AG08395 (cell line): ENCODE data around the gene GRAMD1C.
"Not testable (repeated sequence)": the region's sequence is repeated elsewhere in the genome, so short reads cannot be mapped to it uniquely, and the experiment has no call there.

Source experiments
- DNase-seq: peaks from one replicate; pipeline ENCODE4 v3.0.0; 2012; ENCODE audit warnings: mixed read lengths, low spot score

Gene GRAMD1C

GRCh38 chr3:113838631-113839209 is at the start of gene GRAMD1C:
TSS of gene GRAMD1C (plus strand) at chr3:113838788. CDS start at chr3:113838910, 122 bp downstream.
- peak; percentile 85 for DNase-seq

- no peak for DNase-seq
Observed at GRCh38 chr3:113791381-113791780, 47.2 kb upstream of the GRAMD1C start.

- DNase-seq: no peak
Observed at GRCh38 chr3:113794526-113794925, 44.1 kb upstream of the GRAMD1C start.

GRCh38 chr3:113795693-113796092 is 42.9 kb upstream of the GRAMD1C start:
- DNase-seq: no peak

- DNase-seq: no peak
Observed at GRCh38 chr3:113802795-113803455, 35.7 kb upstream of the GRAMD1C start.

- no peak for DNase-seq
Observed at GRCh38 chr3:113804661-113805060, 33.9 kb upstream of the GRAMD1C start.

- DNase-seq: no peak
Observed at GRCh38 chr3:113805249-113805648, 33.3 kb upstream of the GRAMD1C start.

- DNase-seq: no peak
Observed at GRCh38 chr3:113812854-113813253, 25.7 kb upstream of the GRAMD1C start.

GRCh38 chr3:113819866-113820265 is 18.7 kb upstream of the GRAMD1C start:
- no peak for DNase-seq

GRCh38 chr3:113825090-113825489 is 13.5 kb upstream of the GRAMD1C start:
- DNase-seq: peak; percentile 12

GRCh38 chr3:113828600-113828999 is 10.0 kb upstream of the GRAMD1C start:
- DNase-seq: no peak

- no peak for DNase-seq
Observed at GRCh38 chr3:113829576-113830354, 8.8 kb upstream of the GRAMD1C start.

- no peak for DNase-seq
Observed at GRCh38 chr3:113831103-113831355, 7.6 kb upstream of the GRAMD1C start.

- no peak for DNase-seq
Observed at GRCh38 chr3:113832477-113833164, 6.0 kb upstream of the GRAMD1C start.

- DNase-seq: no peak
Observed at GRCh38 chr3:113834983-113835382, 3.6 kb upstream of the GRAMD1C start.

- DNase-seq: no peak
Observed at GRCh38 chr3:113839551-113839950, 963 bp downstream of the GRAMD1C start.

- DNase-seq: peak; percentile 60
Observed at GRCh38 chr3:113844622-113845222, 6.1 kb downstream of the GRAMD1C start.

GRCh38 chr3:113847247-113847646 is 8.7 kb downstream of the GRAMD1C start:
- DNase-seq: no peak

GRCh38 chr3:113847664-113848461 is 9.3 kb downstream of the GRAMD1C start:
- DNase-seq: no peak

GRCh38 chr3:113849071-113849470 is 10.5 kb downstream of the GRAMD1C start:
- not testable (repeated sequence) for DNase-seq

- not testable (repeated sequence) for DNase-seq
Observed at GRCh38 chr3:113849841-113850240, 11.3 kb downstream of the GRAMD1C start.

- DNase-seq: not testable (repeated sequence)
Observed at GRCh38 chr3:113850391-113850790, 11.8 kb downstream of the GRAMD1C start.
